Cerebellar nuclear complex (tissue), 1 donor: Measurements from ENCODE around the gene BORCS8.
"Not testable (repeated sequence)": the region's sequence is repeated elsewhere in the genome, so short reads cannot be mapped to it uniquely, and the experiment has no call there.

Experiments used
- DNase-seq, 2 experiments: peaks; one replicate each; lab custom pipeline; 2025; lab: John Stamatoyannopoulos, UW

The BORCS8 gene

DNA sequence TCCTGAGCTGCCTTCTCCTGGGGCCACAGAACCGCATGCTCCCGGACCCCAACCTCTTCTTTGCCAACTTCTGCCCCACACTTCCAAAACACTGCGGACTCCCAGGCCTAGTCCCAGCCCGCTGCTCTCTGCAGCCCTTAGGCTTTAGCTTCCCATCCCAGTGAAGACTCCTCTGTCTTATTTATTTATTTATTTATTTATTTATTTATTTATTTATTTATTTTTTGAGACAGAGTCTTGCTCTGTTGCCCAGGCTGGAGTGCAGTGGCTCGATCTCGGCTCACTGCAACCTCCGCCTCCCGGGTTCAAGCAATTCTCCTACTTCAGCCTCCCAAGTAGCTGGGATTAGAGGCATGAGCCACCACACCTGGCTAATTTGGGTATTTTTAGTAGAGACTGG is 43.4 kb downstream of the BORCS8 start:
- DNase-seq, result not testable (repeated sequence)

DNA sequence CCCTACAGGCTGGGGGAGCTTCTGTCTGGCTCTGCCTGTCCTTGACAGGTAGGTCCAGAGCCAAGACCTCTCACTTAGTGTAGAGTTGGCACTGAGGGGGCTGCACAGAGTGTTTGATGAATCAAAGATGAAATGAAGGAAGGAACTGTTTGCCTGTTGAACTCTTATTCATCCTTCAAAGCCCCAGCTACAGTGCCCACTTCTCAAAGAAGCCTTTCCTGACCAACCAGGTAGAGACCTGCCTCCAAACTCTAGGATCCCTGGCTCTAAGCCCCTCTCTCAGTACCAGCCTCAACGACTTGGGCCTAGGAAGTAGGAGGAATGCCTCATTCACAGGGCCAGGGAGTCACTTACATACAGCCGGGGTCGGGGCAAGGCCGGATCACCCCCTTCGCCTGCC is 44.6 kb downstream of the BORCS8 start:
- DNase-seq, result no peak

DNA sequence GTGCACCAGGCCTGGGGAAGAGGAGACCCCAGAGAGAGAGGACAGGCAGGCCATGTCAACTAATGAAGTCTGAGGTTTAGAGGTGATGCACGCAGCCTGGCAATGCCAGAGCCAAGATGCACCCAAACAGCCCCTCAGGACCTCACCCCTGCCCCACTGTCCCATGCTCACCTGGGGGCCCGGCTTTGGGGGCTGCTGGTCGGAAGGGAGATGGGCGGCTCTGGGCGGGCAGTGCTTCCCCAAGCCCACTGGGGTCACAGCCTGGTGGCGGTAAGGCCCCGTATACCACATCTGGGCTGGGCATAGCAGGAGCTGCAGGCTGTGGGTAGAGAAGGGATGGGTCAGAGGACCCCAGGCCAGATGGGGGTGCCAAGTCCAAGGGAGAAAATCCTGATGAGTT is 45.1 kb downstream of the BORCS8 start:
- no peak for DNase-seq

DNA sequence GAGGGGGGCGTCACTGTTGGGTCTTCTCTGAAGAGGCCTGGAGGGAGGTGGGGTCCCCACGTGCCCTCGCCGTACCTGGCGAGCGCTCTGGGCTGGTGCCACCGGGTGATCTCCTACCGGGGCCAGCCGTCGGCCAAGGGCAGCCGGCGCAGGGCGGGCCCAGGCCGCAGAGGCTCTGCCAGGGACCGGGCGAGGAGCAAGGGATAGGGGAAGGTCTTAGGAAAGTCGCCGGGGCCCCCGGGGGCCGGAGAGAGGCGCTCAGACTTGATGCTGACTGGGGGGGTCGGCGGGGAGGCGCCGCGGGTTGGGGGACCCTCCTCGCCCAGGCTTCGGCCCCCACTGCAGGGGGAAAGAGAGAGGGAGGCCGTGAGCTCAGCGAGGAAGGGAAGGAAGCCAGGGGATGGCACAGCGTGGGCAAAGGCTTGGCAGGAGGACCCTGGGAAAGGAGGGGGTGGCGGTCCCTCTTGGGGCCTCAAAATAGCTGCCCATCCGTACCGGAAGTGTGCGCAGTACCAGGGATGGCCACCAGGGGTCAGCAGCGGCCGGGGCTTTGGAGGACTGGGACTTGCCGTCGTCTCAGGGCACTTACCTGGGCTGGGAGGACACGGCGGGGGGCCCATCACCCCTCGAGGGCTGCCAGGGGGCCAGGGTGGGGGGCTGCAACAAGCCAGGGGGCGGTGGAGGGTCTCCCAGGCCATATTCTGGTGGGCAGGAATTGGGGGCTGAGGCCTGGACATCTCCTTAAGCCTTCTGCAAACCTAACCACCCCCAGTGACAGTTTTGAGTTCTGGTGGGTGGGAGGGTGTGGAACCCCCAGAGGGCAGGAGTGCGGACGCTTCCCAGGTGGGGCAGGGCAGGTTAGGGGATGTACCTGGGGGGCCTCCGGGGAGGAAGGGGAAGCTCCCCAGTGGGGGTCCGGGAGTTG is 46.0 kb downstream of the BORCS8 start:
- peak in 1 of 2 experiments; percentile 7 for DNase-seq

DNA sequence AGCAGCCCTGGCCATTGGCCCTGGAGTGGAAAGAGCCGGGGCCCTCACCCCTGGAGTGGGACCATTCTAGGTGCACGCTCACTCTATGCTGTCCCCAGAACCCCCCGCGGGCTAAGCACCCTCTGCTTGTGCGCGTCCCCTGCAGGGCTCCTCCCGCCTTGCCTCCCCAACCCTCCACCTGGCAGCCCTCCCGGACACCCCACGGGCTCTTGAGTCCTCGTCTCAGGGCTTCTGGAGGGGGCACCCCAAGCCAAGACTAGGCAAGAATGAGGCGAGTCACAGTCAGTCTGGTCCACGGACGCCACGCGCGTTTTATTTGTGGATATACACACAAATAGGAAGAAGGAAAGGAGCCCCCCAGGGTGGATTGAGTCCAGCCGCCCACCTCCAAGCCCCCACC is 46.7 kb downstream of the BORCS8 start:
- DNase-seq, result no peak

DNA sequence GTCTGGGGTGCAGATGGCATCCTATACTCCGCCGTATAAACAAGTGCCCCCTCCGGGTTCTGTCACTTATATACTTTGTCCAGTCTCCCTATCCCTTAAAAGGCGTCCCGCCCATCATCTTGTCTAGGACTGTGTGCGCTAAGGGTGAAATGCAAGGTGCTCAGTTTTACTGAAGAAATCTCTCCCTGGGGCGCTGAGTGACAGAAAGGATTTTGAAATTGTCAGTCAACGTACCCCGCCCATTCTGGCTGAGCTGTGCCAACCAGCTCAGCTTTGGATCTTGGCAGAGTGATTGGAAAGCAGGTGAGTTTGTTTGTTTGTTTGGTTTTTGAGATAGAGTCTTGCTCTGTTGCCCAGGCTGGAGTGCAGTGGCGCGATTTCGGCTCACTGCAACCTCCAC is 49.6 kb downstream of the BORCS8 start:
- DNase-seq, result no peak

DNA sequence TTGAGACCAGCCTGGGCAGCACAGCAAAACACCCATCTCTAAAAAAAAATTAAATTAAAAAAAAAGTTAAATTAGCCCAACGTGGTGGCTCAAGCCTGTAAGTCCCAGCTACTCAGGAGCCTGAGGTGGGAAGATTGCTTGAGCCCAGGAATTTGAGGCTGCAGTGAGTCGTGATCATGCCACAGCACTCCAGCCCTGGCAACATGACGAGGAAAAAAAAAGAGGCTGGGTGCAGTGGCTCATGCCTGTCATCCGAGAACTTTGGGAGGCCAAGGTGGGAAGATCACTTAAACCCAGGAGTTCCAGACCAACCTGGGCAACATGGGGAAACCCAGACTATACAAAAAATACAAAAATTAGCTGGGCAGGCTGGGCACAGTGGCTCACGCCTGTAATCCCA is 51.5 kb downstream of the BORCS8 start:
- DNase-seq, result no peak

DNA sequence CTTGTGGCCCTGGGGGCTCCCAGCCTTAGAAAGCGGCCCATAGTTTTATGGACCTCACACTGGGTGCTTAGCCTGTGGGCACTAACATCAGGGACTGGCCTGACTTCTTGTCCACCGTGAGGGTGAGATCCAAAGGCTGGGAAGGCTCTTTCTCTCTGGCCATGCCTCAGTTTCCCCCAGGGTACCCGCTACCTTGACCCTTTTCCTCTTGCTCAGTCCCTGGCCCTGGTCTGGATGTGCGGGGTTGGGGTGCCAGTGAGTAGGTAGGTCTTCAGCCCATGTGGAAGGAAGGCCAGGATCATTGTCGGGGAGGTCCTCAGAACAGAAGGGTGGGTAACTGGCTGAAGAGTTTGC is 52.1 kb downstream of the BORCS8 start:
- DNase-seq, result no peak

DNA sequence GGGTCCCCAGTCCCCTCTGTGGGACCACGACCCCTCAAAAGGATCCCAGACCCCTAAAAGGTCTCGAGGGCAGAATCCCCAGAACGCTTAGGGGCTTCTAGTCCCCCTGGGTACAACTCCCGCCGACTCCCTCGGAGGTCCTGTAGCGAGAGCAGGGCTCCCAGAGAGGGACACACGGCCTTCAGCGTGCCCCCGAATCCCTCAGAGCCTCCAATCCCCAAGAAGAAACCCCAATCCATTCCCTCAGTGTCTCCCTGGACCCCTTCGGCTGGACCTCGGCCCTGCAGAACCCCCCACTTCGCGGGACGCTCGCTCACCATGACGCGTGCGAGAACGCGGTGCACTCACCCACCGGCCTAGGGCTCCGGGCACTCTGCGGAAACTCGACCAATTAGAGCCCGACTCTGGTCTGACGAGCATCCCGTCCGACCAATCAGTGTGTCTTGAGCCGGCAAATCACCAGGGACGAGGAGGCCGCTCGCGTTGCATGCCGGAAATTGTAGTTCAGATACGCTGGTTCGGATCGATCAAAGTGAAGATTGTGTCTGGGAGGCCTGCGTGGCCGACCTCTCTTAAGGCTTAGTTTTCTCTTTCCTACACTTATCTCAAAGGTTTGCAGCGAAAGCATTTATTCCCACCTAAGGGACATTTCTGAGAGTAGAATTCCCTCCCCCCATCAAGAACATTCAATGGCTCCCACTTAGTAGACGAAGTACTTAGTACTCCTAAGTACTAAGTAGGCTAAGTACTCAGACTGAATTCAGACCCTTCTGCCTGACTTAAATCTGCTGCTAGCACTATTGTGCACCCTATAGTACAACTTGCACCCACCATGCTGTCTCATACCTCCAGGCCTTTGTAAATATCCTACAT is 53.6 kb downstream of the BORCS8 start, which contains the start of gene TMEM161A:
TMEM161A (minus strand) TSS at position 370 of the 873 bp plus-strand sequence; CDS start at position 320, 50 bp downstream.
- DNase-seq, result peak; percentile 52 to 96

DNA sequence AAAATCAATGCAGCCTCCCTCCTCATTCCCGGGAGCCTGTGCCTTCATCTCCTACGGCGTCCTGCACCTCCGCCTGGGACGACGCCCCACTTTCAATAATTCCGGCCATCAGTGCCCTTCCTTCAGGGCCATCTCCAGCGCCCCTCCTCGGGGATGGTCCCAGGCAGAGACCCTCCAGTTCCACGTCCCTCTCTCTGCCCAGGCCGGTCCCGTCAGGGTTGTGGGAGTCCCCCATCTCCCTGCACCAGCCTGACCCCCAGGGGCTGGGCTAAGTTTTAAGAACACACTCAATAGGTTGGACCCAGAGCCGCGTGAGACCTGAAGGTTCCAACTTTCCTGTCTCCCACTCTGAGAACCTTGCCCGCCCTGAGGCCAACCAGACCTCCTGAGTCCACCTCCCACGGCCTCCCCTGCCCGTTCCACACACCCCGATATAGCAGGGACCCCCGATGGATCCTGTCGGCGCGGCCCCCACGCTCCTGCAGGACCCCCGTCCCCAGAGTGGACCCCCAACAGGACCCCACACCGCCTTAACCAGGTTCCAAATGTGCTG is 54.3 kb downstream of the BORCS8 start:
- DNase-seq, result no peak

DNA sequence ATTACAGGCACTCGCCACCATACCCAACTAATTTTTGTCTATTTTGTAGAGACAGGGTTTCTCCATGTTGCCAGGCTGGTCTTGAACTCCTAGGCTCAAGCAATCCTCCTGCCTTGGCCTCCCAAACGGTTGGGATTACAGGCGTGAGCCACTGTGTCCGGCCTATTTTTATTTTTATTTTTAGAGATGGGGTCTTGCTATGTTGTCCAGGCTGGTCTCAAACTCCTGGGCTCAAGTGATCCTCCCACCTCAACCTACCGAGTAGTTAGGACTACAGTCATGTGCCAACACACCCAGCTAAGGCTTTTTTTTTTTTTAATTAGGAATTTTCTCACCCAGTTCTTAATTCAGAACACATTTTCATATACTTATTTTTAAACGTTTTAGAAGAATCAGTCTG is 56.2 kb downstream of the BORCS8 start:
- DNase-seq, result not testable (repeated sequence)

DNA sequence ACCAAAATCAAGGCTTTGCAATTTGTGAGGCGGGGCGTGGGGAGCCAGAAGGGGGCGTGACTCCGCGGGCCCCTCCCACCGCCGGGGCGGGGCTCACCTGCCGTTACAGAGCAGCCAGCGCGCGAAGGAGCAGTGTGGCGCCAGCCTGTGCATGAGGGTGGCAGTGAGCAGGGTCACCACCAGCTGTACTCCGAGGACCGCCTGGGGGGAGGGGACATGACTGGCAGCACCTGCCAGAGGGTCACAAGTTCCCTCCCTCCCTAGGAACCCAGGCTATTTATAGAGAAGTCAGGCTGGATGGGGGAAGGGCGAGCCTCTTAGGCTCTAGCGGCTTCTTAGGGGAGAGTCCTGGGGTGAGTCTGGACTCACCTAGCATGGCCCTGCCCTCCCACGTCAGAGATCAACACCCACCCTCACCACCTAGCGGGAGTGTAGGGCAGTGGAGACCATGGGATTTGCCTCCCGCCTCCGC is 57.2 kb downstream of the BORCS8 start:
- no peak for DNase-seq

DNA sequence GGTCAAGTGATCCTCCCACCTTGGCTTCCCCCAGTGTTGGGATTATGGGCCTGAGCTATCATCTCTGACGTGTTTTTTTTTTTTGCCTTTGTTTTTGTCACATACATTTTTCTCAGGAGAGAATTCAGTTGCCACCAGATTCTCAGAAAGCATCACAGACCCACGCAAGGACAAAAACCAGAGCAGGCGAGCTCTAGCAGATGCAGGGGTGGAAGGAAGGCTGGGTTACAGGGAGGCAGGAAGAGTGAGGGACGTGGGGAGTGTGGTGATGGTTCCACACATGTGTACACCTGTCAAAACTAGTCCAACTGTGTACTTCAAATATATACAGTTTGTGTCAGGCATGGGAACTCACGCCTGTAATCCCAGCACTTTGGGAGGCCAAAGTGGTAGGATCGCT is 58.0 kb downstream of the BORCS8 start:
- no peak for DNase-seq

DNA sequence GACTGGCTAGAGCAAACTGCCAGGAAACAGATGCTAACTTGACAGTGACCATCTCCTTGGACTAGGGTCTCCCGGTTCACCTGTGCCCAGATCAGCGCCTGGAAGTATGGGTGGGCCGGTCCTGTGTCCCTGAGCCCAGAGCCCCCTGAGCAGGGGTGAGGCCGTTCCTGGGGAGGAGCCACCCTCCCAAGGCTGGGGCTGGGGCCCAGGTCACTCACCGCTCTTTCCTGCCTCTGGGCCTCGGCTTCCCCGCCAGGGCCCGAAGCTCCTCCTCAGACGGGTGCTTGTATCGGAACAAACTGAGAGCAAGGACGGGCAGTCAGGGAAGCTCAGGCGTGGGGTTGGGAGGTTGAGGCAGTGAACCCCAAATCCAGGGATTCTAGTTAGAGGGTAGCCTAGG is 59.0 kb downstream of the BORCS8 start:
- DNase-seq, result no peak

DNA sequence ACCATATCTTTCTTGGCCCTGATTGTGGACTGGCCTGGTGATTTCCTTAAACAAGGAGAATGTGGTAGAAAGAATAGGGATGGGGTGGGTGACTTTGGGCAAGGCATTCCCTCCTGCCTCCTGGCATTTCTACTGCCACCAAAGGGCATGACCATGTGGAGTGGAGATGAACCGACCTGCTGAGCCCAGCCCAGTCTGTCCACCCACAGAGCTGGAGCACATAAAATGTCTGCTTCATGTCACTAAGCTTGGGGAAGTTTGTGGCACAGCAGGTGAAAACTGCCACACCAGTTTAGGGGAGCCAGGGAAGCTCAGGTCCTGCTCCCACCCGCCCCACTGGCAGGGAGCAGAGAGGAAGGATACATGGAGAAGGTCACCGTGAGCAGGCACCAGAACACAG is 60.0 kb downstream of the BORCS8 start:
- no peak for DNase-seq
